ENCODE results near the gene SNHG17.
"Not testable (repeated sequence)": the region's sequence is repeated elsewhere in the genome, so short reads cannot be mapped to it uniquely, and the experiment has no call there.

SNHG17 gene

DNA sequence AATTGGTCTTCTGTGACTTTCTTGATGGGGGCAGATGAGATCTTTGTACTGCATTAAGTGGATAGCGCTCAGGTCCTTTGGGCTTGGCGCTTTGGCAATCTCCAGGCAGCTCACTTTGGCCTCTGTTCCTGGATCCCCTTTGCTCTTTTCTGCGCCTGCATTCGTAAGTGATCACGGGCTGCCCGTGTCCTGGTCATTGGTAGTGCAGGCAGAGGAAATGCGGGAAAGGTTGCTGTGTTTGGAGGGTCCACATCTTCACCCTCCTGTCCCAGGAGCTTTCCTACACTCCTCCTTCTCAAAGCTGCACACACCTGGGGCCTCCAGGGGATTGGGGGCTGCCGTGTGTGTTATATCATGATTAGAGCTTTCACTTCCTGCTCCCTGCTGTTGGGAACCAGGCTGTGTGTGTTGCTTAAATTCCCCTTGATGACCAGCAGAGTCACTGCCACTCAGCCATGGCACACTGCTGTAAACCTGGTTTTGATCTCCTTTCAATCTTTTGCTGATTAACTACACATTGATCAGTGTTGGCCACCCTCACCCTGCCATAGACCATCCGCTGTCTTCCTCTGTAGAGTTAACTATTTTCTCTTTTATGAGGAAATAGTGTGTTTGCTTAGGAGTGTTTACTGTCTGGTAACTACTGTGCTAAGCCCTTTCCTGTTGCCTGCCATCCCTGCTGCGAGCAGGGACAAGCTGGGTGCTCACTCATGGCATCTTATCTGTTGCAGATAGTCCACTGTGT lies 13.0 kb upstream of the SNHG17 start:
- no peak for DNase-seq

DNA sequence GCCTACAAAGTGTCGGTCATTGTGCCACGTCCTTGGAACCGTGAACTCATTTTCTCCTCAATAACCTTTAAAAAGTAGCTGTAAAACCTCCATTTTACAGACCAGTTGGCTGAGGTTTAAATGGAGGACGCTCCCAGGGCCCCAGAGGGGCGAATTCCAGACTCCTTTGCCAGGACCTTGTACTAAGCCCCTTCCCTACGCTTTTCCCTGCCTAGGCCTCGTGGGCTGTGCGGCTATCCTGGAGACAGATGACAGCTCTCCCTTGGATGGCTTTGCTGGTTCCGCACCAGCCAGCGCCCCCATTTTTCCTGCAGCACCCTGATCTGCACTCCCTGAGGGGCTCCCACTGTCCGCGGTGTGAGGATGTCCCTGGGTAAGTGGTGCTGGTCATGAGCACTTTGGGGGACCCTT lies 12.1 kb upstream of the SNHG17 start:
- no peak for DNase-seq

DNA sequence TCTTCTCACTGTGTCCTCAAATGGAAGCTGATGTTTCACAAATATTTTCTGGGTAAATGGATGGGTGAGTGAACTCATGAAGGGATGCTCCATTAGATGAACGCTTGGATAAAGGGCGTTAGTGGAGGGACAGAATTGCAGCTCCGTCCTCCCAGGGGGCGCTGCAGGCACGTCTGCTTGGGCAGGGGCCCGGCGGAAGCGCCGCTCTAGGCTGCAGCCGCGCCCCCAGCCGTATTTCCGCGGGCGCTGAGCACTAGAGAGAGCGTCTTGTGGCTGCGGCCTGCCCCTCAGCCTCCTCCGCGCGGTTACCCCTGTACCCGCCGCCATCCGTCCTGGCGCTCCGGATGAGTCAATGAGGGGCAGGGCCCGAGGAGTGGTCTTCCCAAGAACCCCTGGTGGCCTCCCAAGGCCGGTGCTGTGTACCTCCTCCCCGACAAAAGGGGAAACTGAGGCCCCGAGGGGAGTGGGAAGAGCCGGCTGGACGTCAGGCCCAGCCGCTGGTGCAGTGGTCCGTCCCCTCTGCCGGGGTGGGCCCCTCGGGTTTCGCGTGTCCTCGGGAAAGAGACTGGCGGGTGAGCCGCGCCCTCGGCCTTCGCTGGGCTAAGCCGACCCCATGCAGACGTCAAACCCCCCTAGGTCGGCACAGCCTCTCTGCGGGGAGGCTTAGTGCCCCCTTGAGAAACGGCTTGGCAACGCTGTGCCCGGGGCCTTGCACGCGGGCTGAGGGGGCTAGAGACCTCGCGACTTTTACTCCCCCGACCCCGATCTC lies 11.5 kb upstream of the SNHG17 start:
- peak in 55 of 56 donors; percentile 12 to 93 (median 74) for DNase-seq

DNA sequence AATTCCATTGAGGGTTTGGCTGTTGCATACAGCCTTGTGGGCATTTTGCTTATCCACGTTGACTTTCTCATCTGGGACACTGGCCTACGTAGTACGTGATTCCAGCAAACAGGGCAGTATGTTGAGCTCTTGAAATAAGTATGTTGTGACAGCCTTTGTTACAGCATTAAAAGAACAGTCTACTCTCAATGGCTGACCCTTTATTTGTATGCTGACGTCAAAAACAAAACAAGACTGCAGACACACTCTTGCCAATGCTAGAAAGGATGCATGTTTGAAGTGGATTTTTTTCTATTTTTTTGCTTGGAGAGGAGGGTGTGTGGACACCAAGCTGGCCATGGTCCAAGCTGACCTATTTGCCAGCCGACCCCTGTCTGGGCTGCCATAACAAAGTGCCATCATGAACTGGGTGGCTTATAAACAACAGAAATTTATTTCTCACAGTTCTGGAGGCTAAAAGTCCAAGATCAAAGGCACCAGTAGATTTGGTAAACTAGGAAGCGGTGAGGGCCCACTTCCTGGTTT lies 10.8 kb upstream of the SNHG17 start:
- DNase-seq = no peak

DNA sequence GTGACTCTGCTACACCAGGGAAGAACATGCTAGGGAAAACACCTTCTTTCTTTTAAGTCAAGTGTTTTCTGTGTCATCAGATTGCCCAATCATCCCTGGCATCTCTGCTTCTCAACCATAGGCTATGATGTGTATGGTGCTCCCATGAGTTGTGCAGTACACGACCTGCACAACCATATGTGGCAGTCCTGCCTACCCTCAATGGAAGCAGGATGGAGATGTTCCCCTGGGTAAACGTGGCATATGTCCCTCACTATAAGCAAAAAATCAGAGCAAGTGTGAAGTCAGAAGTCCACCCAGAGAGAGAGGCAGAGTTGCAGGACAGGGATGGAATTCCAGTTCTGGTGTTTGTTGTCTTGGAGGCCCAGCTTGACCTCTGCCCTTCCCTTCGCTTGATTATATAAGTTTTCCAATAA lies 10.3 kb upstream of the SNHG17 start:
- DNase-seq = no peak

DNA sequence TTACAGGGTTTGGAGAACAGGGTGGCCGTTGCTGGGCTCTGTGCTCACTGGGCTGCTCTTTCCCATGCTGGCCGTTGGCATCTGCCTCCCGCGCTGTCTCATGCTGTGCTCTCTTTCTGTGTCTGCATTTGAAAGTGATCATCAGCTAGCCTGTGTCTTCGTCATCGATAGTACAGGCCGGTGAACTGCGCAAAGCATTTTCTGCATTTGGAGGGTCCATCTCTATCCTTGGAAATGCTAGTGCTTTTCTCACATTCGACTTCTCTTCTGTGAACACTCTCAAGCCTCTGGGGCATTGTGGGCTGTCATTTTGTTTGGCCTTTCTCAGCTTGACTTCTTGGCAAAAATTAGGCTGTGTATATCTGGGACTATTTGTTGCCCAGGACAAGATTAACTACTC lies 6.8 kb upstream of the SNHG17 start:
- no peak for DNase-seq

DNA sequence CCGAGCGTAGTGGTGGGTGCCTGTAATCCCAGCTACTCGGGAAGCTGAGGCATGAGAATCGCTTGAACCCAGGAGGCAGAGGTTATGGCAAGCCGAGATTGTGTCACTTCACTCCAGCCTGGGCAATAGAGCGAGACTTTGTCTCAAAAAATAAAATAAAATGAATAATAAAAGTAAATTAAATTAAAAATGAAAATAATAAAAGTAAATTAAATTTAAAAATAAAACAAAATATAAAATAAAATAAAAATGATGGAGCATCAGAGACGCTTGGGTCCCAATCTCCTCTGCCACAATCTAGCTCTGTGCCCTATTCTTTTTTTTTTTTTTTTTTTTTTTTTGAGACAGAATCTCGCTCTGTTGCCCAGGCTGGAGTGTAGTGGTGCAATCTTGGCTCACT lies 6.0 kb upstream of the SNHG17 start:
- not testable (repeated sequence) for DNase-seq

DNA sequence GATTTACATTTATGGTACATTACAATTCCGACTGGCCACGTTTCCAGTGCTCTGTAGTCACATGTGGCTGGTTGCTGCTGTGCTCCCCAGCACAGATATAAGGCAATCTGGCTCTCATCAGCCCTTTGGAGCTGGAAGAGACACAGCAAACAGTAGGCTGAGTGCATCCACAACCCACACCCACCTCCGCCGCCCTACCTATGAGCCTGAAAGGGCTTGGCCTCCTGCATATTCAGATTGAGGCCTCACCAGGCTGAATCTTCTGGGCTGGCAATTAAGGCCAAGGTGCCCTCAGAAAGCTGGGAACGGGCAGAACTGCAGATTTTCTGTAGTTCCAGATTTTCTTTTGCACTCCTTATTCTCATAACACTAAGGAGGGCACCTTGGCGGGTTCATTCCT lies 2.7 kb upstream of the SNHG17 start:
- no peak for DNase-seq

DNA sequence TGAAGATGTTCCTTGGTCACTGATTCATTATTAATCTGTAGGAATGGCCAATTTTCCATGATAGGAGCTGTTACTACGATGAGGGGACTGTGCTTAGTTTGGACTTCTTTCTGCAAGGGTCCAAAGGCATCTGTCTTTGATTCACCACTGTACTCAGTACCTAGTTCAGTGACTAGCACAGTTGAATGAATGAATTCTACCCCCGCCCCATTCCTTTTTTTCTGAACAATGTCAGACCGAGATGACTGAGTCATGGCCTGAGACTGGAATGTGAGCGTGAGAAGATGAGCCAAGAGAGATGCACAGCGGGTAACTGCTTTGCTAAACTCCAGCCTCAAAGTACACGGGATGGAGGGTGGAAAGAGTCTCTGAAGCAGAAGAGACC lies 419 bp upstream of the SNHG17 start:
- DNase-seq = no peak

DNA sequence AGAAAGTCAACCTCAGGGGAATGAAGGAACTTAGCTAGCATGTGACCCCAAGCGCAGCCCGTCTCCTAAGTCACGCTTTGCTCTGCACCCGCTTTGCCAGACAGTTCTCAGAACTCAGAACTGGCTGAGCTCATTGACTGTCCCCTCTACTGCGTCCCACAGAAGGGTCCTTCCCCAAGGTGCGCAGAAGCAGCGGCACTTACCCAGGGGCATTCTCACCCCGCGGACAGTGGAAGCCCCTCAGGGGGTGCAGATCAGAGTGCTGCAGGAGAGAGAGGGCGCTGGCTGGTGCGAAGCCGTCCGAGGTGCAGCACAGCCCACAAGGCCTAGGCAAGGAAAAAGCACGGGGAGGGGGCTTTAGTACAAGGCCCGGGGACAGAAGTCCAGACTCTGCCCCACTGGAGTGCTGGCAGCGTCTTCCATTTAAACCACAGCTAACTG lies 807 bp downstream of the SNHG17 start:
- DNase-seq = peak in 2 of 56 donors; percentile 21 to 32

DNA sequence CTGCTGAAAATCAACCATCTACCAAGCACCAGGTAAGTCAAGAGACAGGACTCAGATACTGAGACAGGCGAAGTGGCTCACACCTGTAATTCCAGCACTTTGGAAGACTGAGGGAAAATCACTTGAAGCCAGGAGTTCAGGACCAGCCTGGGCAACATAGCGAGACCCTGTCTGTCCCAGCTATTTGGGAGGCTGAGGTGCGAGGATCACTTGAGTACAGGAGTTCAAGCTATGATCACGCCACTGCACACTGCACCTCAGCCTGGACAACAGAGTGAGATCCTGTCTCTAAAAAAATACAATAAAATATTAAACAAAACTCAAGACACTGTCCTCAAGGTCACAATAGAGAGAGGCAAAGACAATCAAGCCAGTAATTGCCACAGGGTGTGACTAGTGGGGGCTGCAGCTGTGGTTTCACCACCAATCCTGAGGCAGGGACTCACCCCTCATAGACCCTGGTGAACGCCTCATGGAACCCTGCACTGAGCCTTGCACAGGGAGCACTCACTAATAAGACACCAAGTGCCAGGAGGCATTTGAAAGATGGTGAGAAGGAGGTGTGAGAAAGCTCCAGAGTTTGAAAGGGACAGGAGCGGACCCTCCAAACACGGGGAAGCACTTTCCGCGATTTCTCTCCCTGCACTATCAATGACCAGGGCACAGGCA lies 1.7 kb downstream of the SNHG17 start:
- no peak for DNase-seq

DNA sequence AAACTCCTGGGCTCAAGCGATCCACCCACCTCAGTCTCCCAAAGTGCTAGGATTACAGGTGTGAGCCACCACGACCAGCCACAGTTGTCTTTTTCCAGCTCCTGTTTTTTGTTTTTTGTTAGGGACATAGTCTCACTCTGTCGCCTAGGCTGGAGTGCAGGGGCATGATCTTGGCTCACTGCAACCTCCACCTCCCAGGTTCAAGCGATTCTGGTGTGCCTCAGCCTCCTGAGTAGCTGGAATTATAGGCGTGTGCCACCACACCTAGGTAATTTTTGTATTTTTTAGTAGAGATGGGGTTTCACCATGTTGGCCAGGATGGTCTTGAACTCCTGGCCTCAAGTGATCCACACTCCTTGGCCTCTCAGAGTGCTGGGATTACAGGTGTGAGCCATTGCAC lies 2.3 kb downstream of the SNHG17 start:
- not testable (repeated sequence) for DNase-seq

DNA sequence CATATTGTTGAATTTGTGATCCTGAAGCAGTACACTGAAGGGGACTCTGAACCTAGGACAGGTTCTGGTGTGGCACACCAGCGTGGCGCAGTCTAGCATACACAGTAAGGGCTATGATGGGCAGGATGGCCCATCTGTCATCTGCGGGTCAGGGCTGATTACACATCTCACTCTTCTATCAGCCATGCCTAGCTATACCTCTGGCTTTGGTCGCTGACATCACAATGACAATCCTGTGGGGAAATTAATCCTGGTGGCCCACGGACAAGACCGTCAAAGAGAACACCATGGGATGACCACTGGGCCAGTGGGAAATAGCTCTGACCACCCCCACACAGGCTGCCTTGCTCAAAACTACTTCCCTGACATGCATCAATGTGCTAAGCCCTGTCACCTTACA lies 2.8 kb downstream of the SNHG17 start:
- no peak for DNase-seq

DNA sequence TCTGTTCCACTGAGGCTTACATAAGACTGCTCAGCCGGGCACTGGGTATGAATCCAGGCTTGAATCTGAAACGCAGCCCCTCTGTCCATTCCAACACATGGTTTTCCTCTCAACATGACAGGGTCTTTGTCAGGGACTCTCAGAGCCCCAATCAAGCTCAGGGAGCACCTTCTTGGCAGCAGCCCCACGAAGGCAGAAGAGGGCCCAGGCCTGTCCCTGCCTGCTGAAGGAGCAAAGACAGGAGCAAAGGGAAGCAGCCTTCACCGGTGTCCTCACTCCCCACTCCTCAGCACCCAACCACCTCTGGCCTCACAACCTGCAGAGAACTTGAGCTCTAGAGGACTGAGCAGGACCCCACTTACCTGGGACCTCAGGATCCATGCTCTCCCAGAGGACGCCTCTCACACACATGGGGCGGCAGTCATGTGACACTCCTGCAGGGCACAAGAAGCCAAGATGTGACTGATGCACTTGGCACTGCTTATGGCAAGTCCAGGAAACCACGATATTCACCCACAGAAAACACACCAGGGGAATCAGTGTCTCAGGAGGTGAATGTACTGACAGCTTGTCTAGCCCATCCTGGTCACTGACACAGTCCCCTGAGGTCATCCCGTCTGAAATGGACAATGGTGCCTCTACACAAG lies 4.3 kb downstream of the SNHG17 start:
- DNase-seq = no peak

DNA sequence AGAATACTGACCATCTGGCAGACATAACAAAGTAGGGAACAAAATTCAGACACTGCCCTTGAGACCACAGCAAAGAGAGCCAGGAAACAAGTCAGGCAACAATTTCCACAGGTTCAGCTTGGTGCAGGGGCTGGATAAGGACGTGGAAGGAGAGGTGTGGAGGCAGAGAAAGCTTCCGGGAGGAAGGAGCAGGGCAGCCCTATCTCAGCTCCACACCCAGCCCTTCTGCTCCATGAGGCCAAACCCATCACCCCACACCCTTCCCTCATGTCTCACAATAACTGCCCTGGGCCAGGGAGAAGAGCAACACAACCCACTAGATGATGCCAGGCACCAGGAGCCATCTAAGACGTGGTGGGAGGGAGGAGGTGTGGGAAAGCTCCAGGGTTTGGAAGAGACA lies 5.8 kb downstream of the SNHG17 start:
- no peak for DNase-seq

DNA sequence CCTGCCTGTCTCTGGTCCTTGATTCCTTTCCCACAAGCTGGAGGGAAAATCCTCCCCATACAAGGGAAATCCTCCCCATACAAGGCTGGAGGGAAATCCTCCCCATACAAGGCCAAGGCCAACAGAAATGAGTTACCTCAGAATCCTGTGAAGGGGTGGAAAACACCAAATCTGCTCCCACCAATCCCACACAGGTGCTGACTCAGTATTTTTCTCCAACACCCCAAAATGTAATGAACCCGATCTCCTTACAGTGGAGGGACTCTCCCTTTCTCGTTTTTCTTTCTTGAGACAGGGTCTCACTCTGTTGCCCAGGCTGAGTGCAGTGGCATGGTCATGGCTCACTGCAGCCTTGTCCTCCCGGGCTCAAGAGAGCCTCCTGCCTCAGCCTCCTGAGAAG lies 6.3 kb downstream of the SNHG17 start:
- DNase-seq = no peak

DNA sequence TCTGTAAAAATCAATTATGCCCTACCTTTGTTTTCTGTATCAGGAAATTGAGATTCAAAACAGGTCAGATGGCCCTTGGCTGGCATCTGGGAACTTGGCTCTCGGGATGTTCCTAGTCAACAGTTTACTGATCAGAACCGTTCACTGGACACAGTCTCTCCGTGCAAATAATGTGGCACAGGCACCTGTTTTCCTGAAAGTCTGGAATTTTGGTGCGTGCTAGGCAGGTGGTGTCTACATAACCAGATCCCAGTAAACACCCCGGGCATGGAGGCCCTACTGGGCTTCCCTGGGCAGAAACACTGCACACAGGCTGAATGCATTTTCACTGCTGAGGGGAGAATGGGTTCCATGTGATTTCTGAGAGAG lies 7.5 kb downstream of the SNHG17 start:
- DNase-seq = no peak

DNA sequence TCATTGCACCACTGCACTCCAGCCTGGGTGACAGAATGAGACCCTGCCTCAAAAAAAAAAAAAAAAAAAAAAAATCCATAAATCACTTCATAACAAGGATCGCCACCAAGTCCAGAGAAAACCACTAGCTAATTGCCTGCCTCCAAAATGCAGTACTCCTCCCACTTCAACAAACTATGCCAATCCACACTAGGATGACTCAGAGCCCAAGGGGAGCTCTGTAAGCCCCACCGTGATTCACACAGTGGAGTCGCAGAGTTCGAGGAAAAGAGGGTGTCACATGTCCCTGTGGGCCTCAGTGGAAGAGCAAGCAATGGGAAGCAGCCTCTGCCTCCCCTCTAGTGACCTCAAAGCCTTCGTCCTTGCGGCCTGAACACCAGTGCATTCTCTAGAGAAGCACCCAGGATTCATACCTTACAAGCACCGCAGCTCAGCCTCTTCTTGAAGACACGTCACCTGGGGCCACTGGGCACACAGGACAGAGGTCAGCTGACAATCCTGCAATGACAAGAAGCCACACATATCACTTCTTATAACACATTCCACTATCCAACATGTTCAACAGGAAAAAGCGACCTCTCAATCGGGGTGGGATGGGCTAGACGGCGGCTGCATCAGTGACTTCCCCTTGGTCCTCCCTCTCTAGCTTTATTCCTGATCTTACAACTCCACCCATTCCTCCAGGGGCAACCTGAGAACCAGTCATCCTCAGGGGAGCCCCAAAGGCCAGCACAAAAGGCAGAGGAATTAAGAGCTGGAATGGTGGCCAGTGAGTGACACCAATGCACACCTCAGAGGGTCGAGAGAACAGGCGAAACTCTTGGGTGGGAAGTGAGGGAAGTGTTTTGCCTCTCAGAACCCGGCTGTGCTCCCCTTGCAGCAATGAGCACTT lies 8.9 kb downstream of the SNHG17 start:
- DNase-seq = peak in 11 of 56 donors; percentile 12 to 54 (median 26)

DNA sequence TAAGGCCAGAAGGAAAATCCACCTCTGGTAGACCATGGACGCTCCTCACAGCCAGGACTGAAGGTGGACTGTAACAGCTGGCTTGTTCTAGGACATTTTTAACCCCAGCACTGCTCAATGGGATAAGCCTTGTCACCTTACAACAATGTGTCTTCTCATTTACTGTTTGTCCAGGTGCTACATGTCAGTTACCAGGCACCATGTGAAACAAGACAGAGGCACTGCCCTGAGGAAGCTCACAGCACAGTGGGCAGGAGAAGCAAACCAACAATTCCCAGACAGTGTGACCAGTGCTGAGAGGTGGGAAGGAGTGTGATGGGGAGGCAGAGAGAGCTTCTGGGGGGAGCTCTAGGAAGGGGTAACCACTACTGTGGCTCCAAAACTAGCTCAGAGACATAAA lies 10.7 kb downstream of the SNHG17 start:
- no peak for DNase-seq

DNA sequence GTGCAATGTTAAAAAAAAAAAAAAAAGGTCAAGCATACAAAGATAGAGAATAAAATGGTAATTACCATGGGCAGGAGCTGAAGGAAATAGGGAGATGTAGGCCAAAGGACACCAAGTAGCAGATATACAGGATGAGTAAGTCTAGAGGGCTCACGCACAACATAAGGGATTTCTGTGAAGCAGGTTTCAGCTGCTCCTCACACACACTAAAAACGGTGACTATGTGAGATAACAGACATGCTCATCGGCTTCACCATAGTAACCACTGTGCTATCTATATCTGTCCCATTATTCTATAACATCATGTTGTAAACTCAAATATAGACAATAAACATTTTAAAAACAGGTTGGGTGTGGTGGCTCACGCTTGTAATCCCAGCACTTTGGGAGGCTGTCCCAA lies 11.6 kb downstream of the SNHG17 start:
- DNase-seq = peak in 2 of 56 donors; percentile 8 to 11

DNA sequence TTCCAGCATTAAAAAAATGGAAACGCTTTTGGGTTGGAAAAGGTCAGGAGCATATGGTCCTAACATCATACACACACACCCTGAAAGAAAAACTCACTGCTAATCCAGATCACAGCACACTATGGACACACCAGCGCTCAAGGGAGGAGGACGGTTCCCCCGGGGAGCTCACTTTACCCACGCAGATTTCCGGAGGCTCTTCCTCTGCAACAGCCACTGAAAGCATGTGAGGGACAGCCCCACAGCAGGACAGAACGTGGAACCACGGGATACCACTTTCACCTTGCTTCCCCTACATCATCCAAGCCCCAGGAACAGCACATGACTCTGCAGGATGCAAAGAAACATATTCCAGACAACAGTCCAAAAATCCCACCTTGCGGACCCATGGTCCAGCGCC lies 13.2 kb downstream of the SNHG17 start:
- no peak for DNase-seq
